Astrocyte of the spinal cord (primary cell): ENCODE data around the gene EMP2.
"Not testable (repeated sequence)": the region's sequence is repeated elsewhere in the genome, so short reads cannot be mapped to it uniquely, and the experiment has no call there.

Experiments used
- DNase-seq: peaks from one replicate; pipeline ENCODE4 v3.0.0; 2011; ENCODE audit warnings: low read depth, low spot score
- H3K4me3 ChIP-seq: 2 replicates; pipeline ENCODE4 v1.5.1; 2011; ENCODE audit warnings: low read depth, mild to moderate bottlenecking, low read length, moderate library complexity
- in situ Hi-C: cut with HindIII; loops from 2 replicates; pipeline ENCODE4 v1.10.0; 2017; ENCODE audit warnings: low sequenced_read_pairs
- TF ChIP-seq, protein P1 (sequence below): IDR thresholded peaks from 2 replicates; pipeline ENCODE4 v1.5.1; 2012; ENCODE audit warnings: low read depth, mild to moderate bottlenecking, low read length, inconsistent platforms

Gene EMP2

DNA sequence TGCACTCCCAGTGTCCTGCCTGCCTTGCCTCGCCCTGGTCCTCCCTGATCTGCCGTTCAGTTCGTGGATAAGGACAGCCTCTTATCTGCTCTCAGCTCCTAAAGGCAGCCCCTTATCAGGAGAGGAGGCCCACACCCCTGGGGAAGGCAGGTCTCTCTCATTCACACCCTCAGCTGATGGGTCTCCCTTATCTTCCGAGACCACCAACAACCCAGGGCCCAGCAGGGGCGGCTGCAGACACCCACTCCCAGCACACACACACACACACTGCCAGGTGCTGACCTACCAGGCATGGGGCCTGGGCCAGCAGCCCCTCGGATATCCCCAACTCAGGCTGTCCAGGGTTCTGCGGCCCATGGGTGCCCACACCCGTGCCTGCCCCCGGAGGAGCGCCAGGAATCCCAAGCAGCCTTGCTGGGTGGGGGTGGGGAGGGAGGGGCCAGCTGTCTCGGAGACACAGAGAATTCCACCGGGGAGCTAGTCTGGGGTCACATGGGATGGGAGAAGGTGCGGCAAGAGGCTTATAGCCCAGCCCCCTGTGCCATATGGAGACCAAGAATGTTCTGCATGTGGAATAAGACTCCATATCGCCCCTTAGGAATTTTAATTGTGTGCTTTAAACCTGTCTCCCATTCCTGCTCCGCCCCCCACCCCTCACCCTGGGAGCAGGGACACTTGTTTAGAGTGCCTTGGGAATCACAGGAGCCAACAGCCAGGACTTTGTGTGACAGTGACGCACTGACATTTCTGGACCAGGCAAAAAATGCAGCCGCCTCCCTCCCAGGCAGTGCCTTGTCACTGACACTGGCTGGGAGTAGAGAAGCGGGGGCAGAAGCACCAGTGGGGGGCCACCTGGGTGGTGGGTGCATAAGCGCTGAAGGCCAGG lies 41.9 kb upstream of the EMP2 start:
- DNase-seq: no peak
- no peak overlapping the region for H3K4me3 ChIP-seq
- TF ChIP-seq, protein P1, sequence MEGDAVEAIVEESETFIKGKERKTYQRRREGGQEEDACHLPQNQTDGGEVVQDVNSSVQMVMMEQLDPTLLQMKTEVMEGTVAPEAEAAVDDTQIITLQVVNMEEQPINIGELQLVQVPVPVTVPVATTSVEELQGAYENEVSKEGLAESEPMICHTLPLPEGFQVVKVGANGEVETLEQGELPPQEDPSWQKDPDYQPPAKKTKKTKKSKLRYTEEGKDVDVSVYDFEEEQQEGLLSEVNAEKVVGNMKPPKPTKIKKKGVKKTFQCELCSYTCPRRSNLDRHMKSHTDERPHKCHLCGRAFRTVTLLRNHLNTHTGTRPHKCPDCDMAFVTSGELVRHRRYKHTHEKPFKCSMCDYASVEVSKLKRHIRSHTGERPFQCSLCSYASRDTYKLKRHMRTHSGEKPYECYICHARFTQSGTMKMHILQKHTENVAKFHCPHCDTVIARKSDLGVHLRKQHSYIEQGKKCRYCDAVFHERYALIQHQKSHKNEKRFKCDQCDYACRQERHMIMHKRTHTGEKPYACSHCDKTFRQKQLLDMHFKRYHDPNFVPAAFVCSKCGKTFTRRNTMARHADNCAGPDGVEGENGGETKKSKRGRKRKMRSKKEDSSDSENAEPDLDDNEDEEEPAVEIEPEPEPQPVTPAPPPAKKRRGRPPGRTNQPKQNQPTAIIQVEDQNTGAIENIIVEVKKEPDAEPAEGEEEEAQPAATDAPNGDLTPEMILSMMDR: no peak
- in situ Hi-C loops: no loop called here

DNA sequence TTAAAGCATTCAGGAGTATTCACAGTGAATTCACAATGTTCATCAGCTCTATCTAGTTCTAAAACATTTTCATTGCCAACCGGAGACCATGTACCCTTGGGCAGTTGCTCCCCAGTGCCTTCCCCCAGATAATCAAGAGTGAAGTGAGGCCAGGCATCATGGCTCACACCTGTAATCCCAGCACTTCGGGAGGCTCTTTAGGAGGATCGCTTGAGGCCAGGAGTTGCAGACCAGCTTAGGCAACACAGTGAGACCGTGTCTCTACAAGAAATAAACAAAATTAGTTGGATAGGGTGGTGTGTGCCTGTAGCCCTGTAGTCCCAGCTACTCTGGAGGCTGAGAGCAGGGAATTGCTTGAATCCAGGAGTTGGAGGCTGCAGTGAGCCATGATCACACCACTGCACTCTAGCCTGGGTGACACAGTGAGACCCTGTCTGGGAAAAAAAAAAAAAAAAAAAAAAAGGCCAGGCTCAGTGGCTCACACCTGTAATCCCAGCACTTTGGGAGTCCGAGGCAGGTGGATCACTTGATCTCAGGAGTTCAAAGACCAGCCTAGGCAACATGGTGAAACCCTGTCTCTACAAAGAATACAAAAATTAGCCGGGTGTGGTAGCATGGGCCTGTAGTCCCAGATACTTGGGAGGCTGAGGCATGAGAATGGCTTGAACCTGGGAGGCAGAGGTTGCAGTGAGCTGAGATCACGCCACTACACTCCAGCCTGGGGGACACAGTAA lies 41.0 kb upstream of the EMP2 start:
- H3K4me3 ChIP-seq, DNase-seq, in situ Hi-C loops: not testable (repeated sequence)

GRCh38 chr16:10620120-10620519 lies 39.7 kb upstream of the EMP2 start:
- no peak overlapping the region for H3K4me3 ChIP-seq
- TF ChIP-seq, protein P1: no peak
- DNase-seq: no peak
- in situ Hi-C loops: no loop called here

DNA sequence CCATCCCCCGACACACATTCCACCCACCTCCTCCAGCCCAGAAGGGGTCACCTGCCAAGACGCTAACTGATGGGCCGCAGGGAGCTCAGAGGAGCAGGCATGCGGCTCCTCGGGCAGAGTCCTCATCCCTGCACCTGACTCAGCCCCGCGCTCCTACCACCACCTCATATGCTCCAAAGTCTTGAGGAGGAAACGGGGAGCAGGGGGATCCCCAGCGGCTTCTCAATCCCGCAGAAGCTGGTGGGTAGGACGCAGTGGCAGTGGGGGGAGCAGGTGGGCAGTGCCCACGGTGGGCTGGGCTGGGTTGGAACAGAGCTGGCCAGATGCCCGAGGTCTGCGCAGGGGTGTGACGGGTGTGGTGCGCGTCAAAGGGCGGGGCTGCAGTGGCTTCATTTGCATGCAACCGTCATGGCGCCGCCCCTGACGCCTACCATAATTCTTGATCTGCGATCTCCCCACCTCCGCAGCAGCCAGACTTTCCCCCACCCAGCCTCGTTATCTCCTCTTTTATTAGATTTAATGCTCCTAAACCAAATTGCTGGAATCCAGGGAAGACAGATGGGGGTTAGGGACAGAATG lies 39.0 kb upstream of the EMP2 start:
- no peak for DNase-seq
- TF ChIP-seq, protein P1: no peak
- H3K4me3 ChIP-seq: no peak overlapping the region
- in situ Hi-C loops: no loop called here

DNA sequence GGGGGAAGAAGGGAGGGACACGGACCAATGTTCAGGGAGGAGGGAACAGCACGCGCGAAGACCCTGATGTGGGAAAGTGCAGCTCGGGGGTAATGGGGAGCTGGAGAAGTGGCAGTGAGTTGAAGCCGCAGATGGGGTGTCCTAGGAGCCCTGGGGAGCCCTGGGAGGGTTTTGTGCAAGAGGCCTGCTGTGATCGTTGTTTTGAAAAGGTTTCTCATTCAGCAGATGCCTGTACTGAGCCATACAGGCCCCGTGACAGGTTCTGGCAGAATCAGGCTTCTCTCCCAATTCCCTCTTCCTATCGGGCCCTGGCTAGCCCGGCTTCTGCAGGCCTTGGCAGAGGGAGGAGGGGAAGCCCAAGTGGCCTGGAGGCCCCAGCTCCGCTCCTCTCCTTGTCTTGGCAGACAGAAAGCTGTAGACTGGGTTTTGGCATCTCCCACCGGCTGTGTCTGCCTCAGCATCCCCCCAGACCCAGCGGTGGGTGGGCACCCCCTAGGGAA lies 38.4 kb upstream of the EMP2 start:
- TF ChIP-seq, protein P1: no peak
- no peak overlapping the region for H3K4me3 ChIP-seq
- DNase-seq: no peak
- in situ Hi-C loops: no loop called here

DNA sequence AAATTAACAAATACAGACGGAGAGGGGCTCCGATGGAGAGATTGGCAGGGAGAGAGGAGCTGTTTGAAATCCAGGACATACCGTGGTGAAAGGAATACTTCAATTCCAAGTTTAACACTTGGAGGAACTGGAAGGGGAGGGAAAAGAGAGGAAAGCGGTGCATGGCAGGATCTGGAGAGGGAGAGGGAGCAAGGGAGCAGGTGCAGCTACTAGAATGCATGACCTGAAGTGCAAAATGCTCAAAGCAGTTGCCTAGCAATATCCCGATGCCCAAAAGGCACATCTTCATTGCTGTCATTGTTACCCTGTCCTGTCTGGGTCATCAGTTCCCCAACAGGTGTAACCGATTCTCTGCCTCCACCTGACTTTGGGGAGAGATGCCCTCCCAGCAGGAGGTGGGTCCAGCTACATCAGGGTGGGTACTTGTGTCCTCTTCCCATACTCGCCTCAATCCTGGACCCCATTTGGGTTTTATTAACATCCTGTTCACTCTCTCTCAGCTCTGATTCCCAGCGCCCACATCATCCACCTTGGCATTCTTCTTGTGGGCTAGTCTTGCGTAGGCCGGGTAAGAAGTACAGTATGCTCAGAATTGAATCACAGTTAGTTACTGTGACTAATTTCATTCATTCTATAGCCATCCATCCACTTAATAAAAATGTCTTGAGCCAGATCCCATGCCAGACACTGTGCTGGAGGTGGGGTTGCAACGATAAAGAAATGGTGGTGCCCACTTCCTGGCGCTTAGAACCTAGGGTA lies 37.4 kb upstream of the EMP2 start:
- TF ChIP-seq, protein P1: peak; percentile 0
- H3K4me3 ChIP-seq: no peak overlapping the region
- in situ Hi-C loops: no loop called here
- DNase-seq: peak; percentile 29
